HG02938 (cell line): Measurements from ENCODE around the gene NANOS3.

Experiments used
- ATAC-seq: cut with Tn5 transposase; IDR thresholded peaks from one replicate; pipeline ENCODE4 v1.9.1; 2021; ENCODE audit warnings: mild to moderate bottlenecking, moderate library complexity; ENCODE audit not compliant: unreplicated experiment

Gene NANOS3

GRCh38 chr19:13864667-13865570 lies 12.0 kb upstream of the NANOS3 start:
- no peak for ATAC-seq

- ATAC-seq = no peak
These were observed 11.1 kb upstream of the NANOS3 start for GRCh38 chr19:13865571-13866462.

- no peak for ATAC-seq
These were observed 10.4 kb upstream of the NANOS3 start for GRCh38 chr19:13866463-13867046.

GRCh38 chr19:13868663-13869062 lies 8.3 kb upstream of the NANOS3 start:
- no peak for ATAC-seq

- ATAC-seq = no peak
These were observed 7.7 kb upstream of the NANOS3 start for GRCh38 chr19:13869281-13869680.

- no peak for ATAC-seq
These were observed 6.1 kb upstream of the NANOS3 start for GRCh38 chr19:13870873-13871272.

- no peak for ATAC-seq
These were observed 4.6 kb upstream of the NANOS3 start for GRCh38 chr19:13872339-13872694.

- ATAC-seq = no peak
These were observed 4.1 kb upstream of the NANOS3 start for GRCh38 chr19:13872695-13873389.

- no peak for ATAC-seq
These were observed 3.0 kb upstream of the NANOS3 start for GRCh38 chr19:13873834-13874515.

- ATAC-seq = no peak
These were observed 1.1 kb upstream of the NANOS3 start for GRCh38 chr19:13875824-13876223.

GRCh38 chr19:13877303-13877702 lies 369 bp downstream of the NANOS3 start:
- no peak for ATAC-seq

- ATAC-seq = peak; percentile 71
These were observed 3.4 kb downstream of the NANOS3 start for GRCh38 chr19:13880059-13881043.

GRCh38 chr19:13881251-13881691 lies 4.3 kb downstream of the NANOS3 start:
- ATAC-seq = no peak

GRCh38 chr19:13881692-13882418 lies 4.9 kb downstream of the NANOS3 start:
- no peak for ATAC-seq

- no peak for ATAC-seq
These were observed 5.5 kb downstream of the NANOS3 start for GRCh38 chr19:13882419-13882795.

GRCh38 chr19:13882836-13883235 lies 5.9 kb downstream of the NANOS3 start:
- ATAC-seq = no peak

- no peak for ATAC-seq
These were observed 6.7 kb downstream of the NANOS3 start for GRCh38 chr19:13883516-13884064.
